SK-N-SH (cell line): ENCODE results near the gene BCAS3. TPM values are rescaled to one million over a fixed set of nuclear protein-coding genes. Genes with fewer than 3 reads are reported as not detected.

Experiments used
- CTCF ChIA-PET: fragments of 300-600, 350-600 bp; formaldehyde crosslinking; extraction: SDS; loops from one replicate; lab custom pipeline; 2021; lab: Yijun Ruan, JAX
- POLR2A ChIA-PET: fragments of 350-600 bp; sonication (Branson Sonifier 250); formaldehyde crosslinking; extraction: SDS; loops from one replicate; lab custom pipeline; 2020; ENCODE audit warnings: antibody characterized with exemption, inconsistent platforms; lab: Yijun Ruan, JAX
- DNase-seq: peaks from one replicate; pipeline ENCODE4 v3.0.0; 2012
- H2AFZ ChIP-seq: fragments of 200-600 bp; sonication (generic); 2 replicates; pipeline ENCODE4 v1.8.1; 2016; ENCODE audit warnings: antibody characterized with exemption, mild to moderate bottlenecking, low read depth
- H3F3A ChIP-seq: fragments of 200-600 bp; sonication (generic); replicated peaks from 2 replicates; pipeline ENCODE3; 2016; ENCODE audit warnings: antibody characterized with exemption, mild to moderate bottlenecking; ENCODE audit not compliant: insufficient read depth
- H3K27ac ChIP-seq, 2 experiments: fragments of 200-500 bp in 1 of 2; fragments of 200-600 bp in 1 of 2; sonication (Bioruptor generic) in 1 of 2; sonication (generic), shearing (Covaris generic) in 1 of 2; 2 replicates each; pipeline versions ENCODE4 v1.5.1 to v1.6.1; 2014 to 2016; ENCODE audit warnings: low read depth in 2 of 2, inconsistent platforms in 1 of 2, low read length in 1 of 2, mild to moderate bottlenecking in 1 of 2, mixed read lengths in 1 of 2
- H3K27me3 ChIP-seq: fragments of 200-600 bp; sonication (generic), shearing (Covaris generic); 2 replicates; pipeline ENCODE4 v1.6.1; 2016; ENCODE audit warnings: mixed run types; ENCODE audit not compliant: insufficient read depth
- H3K36me3 ChIP-seq, 2 experiments: fragments of 200-500 bp in 1 of 2; fragments of 200-600 bp in 1 of 2; sonication (Bioruptor generic) in 1 of 2; sonication (generic) in 1 of 2; replicated peaks in 1 of 2; 2 replicates each; pipeline versions ENCODE3 to v1.5.1; 2014 to 2016; ENCODE audit warnings: low read length in 1 of 2, mild to moderate bottlenecking in 1 of 2; ENCODE audit not compliant: insufficient read depth in 2 of 2, control insufficient read depth in 1 of 2
- H3K4me1 ChIP-seq, 2 experiments: fragments of 200-500 bp in 1 of 2; fragments of 200-600 bp in 1 of 2; sonication (Bioruptor generic) in 1 of 2; sonication (generic), shearing (Covaris generic) in 1 of 2; 2 replicates each; pipeline versions ENCODE4 v1.5.1 to v1.6.1; 2014 to 2016; ENCODE audit warnings: low read depth in 1 of 2, low read length in 1 of 2, mixed run types in 1 of 2; ENCODE audit not compliant: insufficient read depth in 2 of 2, control insufficient read depth in 1 of 2
- H3K4me2 ChIP-seq: fragments of 200-600 bp; sonication (generic), shearing (Covaris generic); 2 replicates; pipeline ENCODE4 v1.6.1; 2017; ENCODE audit warnings: mixed run types
- H3K4me3 ChIP-seq, 2 experiments: fragments of 200-500 bp in 1 of 2; fragments of 200-600 bp in 1 of 2; sonication (Bioruptor generic) in 1 of 2; sonication (generic), shearing (Covaris generic) in 1 of 2; 2 replicates each; pipeline versions ENCODE4 v1.5.1 to v1.8.1; 2014 to 2016; ENCODE audit warnings: low read depth in 2 of 2, inconsistent platforms in 1 of 2, low read length in 1 of 2, mild to moderate bottlenecking in 1 of 2, mixed read lengths in 1 of 2, moderate library complexity in 1 of 2
- H3K79me2 ChIP-seq: fragments of 200-600 bp; sonication (generic); 2 replicates; pipeline ENCODE4 v1.8.1; 2017; ENCODE audit warnings: mild to moderate bottlenecking; ENCODE audit not compliant: insufficient read depth
- H3K9ac ChIP-seq: fragments of 200-600 bp; sonication (generic); 2 replicates; pipeline ENCODE4 v1.6.1; 2017; ENCODE audit warnings: mixed run types
- H3K9me2 ChIP-seq: fragments of 200-600 bp; sonication (generic); 2 replicates; pipeline ENCODE4 v1.6.1; 2017; ENCODE audit warnings: mixed run types
- H3K9me3 ChIP-seq: fragments of 200-600 bp; sonication (generic); 2 replicates; pipeline ENCODE4 v1.6.1; 2017; ENCODE audit warnings: mixed run types, mild to moderate bottlenecking, moderate library complexity
- H4K20me1 ChIP-seq: fragments of 200-600 bp; sonication (generic); 2 replicates; pipeline ENCODE4 v1.6.1; 2017; ENCODE audit warnings: mild to moderate bottlenecking, mixed run types; ENCODE audit not compliant: insufficient read depth
- CHD2 ChIP-seq: fragments of 150-350 bp; IDR thresholded peaks from 2 replicates; pipeline ENCODE4 v1.6.1; 2018; ENCODE audit warnings: low read length; ENCODE audit not compliant: partially characterized antibody
- ELF1 ChIP-seq: IDR thresholded peaks from 2 replicates; pipeline ENCODE4 v1.4.0; 2012
- EZH2phosphoT487 ChIP-seq: fragments of 200-600 bp; sonication (generic); IDR thresholded peaks from 2 replicates; pipeline ENCODE4 v1.6.1; 2017; ENCODE audit warnings: low read depth, mixed run types, mild to moderate bottlenecking, antibody characterized with exemption, moderate library complexity, borderline replicate concordance
- FOSL2 ChIP-seq: IDR thresholded peaks from 2 replicates; pipeline ENCODE4 v1.4.0; 2012; ENCODE audit warnings: low read depth, mild to moderate bottlenecking, moderate library complexity, borderline replicate concordance
- GABPA ChIP-seq: IDR thresholded peaks from 2 replicates; pipeline ENCODE4 v1.4.0; 2012; ENCODE audit warnings: low read depth, mild to moderate bottlenecking
- GATA2 ChIP-seq: sonication (generic); formaldehyde crosslinking; IDR thresholded peaks from 2 replicates; pipeline ENCODE4 v1.5.0; 2020; ENCODE audit warnings: mild to moderate bottlenecking, missing genetic modification reagents
- JUND ChIP-seq: IDR thresholded peaks from 2 replicates; pipeline ENCODE4 v1.4.0; 2012
- MEF2A ChIP-seq: IDR thresholded peaks from 2 replicates; pipeline ENCODE4 v1.4.0; 2012; ENCODE audit warnings: low read depth, borderline replicate concordance
- MXI1 ChIP-seq: IDR thresholded peaks from 2 replicates; pipeline ENCODE4 v1.6.1; 2012; ENCODE audit warnings: mild to moderate bottlenecking, low read depth, low read length, improper control_type of control experiment
- NFIC ChIP-seq: IDR thresholded peaks from 2 replicates; pipeline ENCODE4 v1.4.0; 2012; ENCODE audit warnings: borderline replicate concordance
- NRF1 ChIP-seq: IDR thresholded peaks from 2 replicates; pipeline ENCODE4 v1.6.1; 2012; ENCODE audit warnings: low read depth, mild to moderate bottlenecking, low read length
- RAD21 ChIP-seq: IDR thresholded peaks from 2 replicates; pipeline ENCODE4 v1.6.1; 2012; ENCODE audit warnings: mild to moderate bottlenecking, low read length
- RFX5 ChIP-seq: IDR thresholded peaks from 2 replicates; pipeline ENCODE4 v1.6.1; 2012; ENCODE audit warnings: mild to moderate bottlenecking, improper control_type of control experiment, low read length
- RXRA ChIP-seq: IDR thresholded peaks from 2 replicates; pipeline ENCODE4 v1.4.0; 2012; ENCODE audit warnings: low read depth, mild to moderate bottlenecking, borderline replicate concordance
- SMC3 ChIP-seq: IDR thresholded peaks from 2 replicates; pipeline ENCODE4 v1.6.1; 2012; ENCODE audit warnings: low read depth, low read length, improper control_type of control experiment
- TCF12 ChIP-seq: IDR thresholded peaks from 2 replicates; pipeline ENCODE4 v1.4.0; 2012
- WGBS: methylation state at CpG from one replicate; pipeline ENCODE4 v1.1.6; 2017; ENCODE audit warnings: low lambda C conversion rate; 5-methylcytosine and 5-hydroxymethylcytosine counted together
- polyA plus RNA-seq, 3 experiments: library from polyadenylated mRNA; depleted of rRNA; stranded (reverse); fragments of >200 nt; gene quantifications; 2 replicates each; pipeline ENCODE4 v1.2.3, GENCODE V29; 2012
- TF ChIP-seq, protein P1 (sequence below): IDR thresholded peaks from 2 replicates; pipeline ENCODE4 v1.6.1; 2012; ENCODE audit warnings: mild to moderate bottlenecking, low read depth, low read length, moderate library complexity
- TF ChIP-seq, protein P2 (sequence below): IDR thresholded peaks from 2 replicates; pipeline ENCODE4 v1.4.0; 2012; ENCODE audit warnings: low read depth

BCAS3 gene
- polyA plus RNA-seq, 1 of the 3 experiments (the other 2 are of a cell fraction) = 5.9 TPM

DNA sequence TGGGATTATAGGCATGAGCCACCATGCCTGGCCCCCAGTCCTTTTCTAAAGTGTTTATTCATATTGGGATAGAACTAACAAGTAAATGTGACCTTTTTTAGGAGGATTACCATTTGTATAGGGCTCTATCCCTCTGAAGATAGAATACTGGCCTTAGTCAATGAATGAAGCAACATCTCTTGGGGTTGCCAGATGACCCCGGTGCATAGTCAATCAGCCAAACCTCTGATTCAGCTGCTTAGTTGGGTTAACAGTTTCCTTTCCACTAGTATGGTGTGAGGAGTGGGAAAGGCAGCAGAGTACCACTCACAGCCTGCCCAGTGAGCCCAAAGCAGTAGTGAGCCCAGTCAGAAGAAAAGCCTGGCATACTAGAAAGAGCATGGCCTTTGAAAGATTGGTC is 627.4 kb downstream of the BCAS3 start:
- no peak overlapping the region for H3K27ac ChIP-seq
- ChIA-PET CTCF (interaction anchor here (1.1 to 1.2 kb wide), 2 partner anchors 10 to 21 kb away, joined by 3 to 8 read pairs; no protein-coding TSS in a partner anchor), POLR2A (no interaction called here)
- WGBS = 100% methylated on average over 1 of the region's 1 CpG
- H3K4me2 ChIP-seq = no peak overlapping the region
- H3K4me1 ChIP-seq = peaks cover 26 to 34% of the 10 kb centered on the region in 2 experiments
- H3K9me3 ChIP-seq = no peaks in the 10 kb centered on the region
- H3K9ac ChIP-seq = no peak overlapping the region
- TF ChIP-seq MXI1 = no peak
- no peak for TF ChIP-seq SMC3
- TF ChIP-seq JUND = no peak
- peaks cover 22% of the 10 kb centered on the region for H3F3A ChIP-seq
- no peaks in the 10 kb centered on the region for H3K79me2 ChIP-seq
- no peak overlapping the region for H3K4me3 ChIP-seq
- no peaks in the 10 kb centered on the region for H4K20me1 ChIP-seq
- H3K9me2 ChIP-seq = no peaks in the 10 kb centered on the region
- no peak overlapping the region for H2AFZ ChIP-seq
- no peaks in the 10 kb centered on the region for H3K27me3 ChIP-seq
- H3K36me3 ChIP-seq = no peaks in the 10 kb centered on the region
- no peak for DNase-seq

DNA sequence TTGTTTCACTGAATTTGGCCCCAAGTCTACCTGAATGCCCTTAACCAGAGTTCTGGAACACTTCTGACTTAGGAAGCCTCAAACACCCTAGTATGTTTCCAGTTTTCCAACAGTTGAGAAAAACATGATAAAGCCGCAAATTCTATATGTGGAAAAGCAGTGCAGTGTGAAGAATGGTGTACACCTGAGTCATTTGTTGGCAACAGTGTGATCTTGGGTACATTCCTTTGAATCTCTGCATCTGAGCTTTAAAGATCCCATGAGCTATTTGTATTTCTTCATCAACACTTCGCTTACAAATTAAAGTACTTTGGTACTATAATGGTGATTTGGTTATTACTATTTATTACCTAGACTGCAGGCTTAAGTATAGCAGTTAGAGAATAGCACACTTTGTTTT is 628.4 kb downstream of the BCAS3 start:
- no peak for DNase-seq
- Histone ChIP-seq H3K4me2 (no peak overlapping the region), H3K4me3 (no peak overlapping the region), H3K9me2 (no peaks in the 10 kb centered on the region), H3F3A (peaks cover 21% of the 10 kb centered on the region), H3K9me3 (no peaks in the 10 kb centered on the region), H3K9ac (no peak overlapping the region), H3K36me3 (no peaks in the 10 kb centered on the region), H3K27me3 (no peaks in the 10 kb centered on the region), H3K79me2 (no peaks in the 10 kb centered on the region), H3K27ac (no peak overlapping the region), H2AFZ (no peak overlapping the region), H3K4me1 (peaks cover 19 to 36% of the 10 kb centered on the region in 2 experiments), H4K20me1 (no peaks in the 10 kb centered on the region)
- WGBS = 92% methylated on average over 2 of the region's 2 CpGs
- TF ChIP-seq TCF12 = peak; percentile 11; the same call in 1 of the 2 replicates
- TF ChIP-seq MEF2A = 0 out of 2 replicates have a peak, but pooled peaks have one; percentile 4
- TF ChIP-seq RXRA = no peak
- peak; percentile 36; the same call in 1 of the 2 replicates for TF ChIP-seq NFIC
- no peak for TF ChIP-seq JUND
- ChIA-PET CTCF (interaction anchor here (0.6 to 1.2 kb wide), 4 partner anchors 9 to 585 kb away, joined by 3 to 8 read pairs (median 3); no protein-coding TSS in a partner anchor), POLR2A (no interaction called here)

DNA sequence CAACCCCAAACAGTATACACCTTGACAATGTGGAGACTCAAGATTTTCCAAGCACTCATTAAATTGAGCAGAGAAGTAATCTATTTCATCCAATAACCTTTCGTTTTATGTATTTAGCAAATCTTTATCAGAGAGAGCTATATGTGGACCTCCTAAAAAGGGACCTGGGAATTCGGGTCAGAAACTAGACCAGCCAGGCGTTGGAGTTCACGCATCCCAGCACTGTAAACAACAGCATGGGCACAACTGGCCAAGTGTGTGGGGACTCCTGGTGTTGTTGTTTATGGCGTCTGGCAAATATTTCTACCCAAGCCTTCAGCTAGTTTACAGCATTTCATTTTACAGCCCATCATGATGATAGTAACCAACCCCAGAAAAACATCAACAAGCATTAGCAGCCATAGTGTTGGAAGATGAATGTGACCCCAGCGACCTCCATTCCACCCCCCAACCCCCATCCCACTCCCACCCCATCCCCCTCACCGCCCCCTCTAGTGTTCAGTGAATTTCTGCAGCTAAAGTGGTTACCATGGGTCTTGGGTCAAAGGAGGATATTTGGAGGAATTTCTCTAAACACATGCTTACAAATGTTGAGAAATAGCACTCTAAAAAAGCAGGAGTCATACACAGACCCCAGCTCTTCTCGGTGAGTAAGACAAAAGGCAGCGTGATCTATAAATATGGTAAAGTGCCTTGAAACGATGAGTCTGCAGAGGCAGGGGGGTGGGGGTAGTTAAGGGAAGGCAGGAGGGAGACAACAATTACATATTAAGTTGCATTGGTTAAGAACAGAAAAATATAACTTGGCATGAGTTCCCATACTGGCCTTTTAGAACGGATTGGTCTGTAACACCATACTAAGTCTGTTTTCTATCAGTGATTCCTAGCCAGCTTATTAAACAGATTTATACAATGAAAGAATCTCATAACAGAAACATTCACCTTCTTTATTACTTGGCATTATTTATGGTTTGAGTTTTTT is 630.5 kb downstream of the BCAS3 start:
- POLR2A ChIA-PET = no interaction called here
- no peak for TF ChIP-seq MXI1
- TF ChIP-seq CHD2 = peak; percentile 17
- no peak for TF ChIP-seq EZH2phosphoT487
- TF ChIP-seq RAD21 = no peak; the same call in none of the 2 replicates
- TF ChIP-seq FOSL2 = peak; percentile 98
- TF ChIP-seq TCF12 = peak; percentile 97
- TF ChIP-seq ELF1 = no peak
- TF ChIP-seq RFX5 = no peak
- TF ChIP-seq NRF1 = no peak
- TF ChIP-seq GATA2 (CRISPR knock-in tag) = no peak
- TF ChIP-seq, protein P1, sequence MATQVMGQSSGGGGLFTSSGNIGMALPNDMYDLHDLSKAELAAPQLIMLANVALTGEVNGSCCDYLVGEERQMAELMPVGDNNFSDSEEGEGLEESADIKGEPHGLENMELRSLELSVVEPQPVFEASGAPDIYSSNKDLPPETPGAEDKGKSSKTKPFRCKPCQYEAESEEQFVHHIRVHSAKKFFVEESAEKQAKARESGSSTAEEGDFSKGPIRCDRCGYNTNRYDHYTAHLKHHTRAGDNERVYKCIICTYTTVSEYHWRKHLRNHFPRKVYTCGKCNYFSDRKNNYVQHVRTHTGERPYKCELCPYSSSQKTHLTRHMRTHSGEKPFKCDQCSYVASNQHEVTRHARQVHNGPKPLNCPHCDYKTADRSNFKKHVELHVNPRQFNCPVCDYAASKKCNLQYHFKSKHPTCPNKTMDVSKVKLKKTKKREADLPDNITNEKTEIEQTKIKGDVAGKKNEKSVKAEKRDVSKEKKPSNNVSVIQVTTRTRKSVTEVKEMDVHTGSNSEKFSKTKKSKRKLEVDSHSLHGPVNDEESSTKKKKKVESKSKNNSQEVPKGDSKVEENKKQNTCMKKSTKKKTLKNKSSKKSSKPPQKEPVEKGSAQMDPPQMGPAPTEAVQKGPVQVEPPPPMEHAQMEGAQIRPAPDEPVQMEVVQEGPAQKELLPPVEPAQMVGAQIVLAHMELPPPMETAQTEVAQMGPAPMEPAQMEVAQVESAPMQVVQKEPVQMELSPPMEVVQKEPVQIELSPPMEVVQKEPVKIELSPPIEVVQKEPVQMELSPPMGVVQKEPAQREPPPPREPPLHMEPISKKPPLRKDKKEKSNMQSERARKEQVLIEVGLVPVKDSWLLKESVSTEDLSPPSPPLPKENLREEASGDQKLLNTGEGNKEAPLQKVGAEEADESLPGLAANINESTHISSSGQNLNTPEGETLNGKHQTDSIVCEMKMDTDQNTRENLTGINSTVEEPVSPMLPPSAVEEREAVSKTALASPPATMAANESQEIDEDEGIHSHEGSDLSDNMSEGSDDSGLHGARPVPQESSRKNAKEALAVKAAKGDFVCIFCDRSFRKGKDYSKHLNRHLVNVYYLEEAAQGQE = peak; percentile 71; the same call in 1 of the 2 replicates
- TF ChIP-seq, protein P2, sequence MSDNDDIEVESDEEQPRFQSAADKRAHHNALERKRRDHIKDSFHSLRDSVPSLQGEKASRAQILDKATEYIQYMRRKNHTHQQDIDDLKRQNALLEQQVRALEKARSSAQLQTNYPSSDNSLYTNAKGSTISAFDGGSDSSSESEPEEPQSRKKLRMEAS = no peak
- no peak; the same call in 1 of the 2 replicates for TF ChIP-seq GABPA

More for the DNA sequence above, 630.5 kb downstream of the BCAS3 start:
- H3K27me3 ChIP-seq = no peaks in the 10 kb centered on the region
- peaks cover 21% of the 10 kb centered on the region for H3F3A ChIP-seq
- H3K9me3 ChIP-seq = no peaks in the 10 kb centered on the region
- peak overlapping the region; percentile 61 for H3K4me2 ChIP-seq
- CTCF ChIA-PET = interaction anchor here (0.9 to 2.0 kb wide), 10 partner anchors 9 to 151 kb away, joined by 3 to 5 read pairs (median 4); no protein-coding TSS in a partner anchor
- peak overlapping the region; percentile 53 for H3K9ac ChIP-seq
- H3K27ac ChIP-seq = peak overlapping the region; percentile 89 to 98
- H3K9me2 ChIP-seq = no peaks in the 10 kb centered on the region
- 55% methylated on average over 11 of the region's 11 CpGs for WGBS
- no peaks in the 10 kb centered on the region for H3K79me2 ChIP-seq
- H3K4me1 ChIP-seq = peaks cover 14 to 40% of the 10 kb centered on the region in 2 experiments
- H3K4me3 ChIP-seq = no peak overlapping the region
- DNase-seq = no peak
- H2AFZ ChIP-seq = no peak overlapping the region
- no peaks in the 10 kb centered on the region for H4K20me1 ChIP-seq
- H3K36me3 ChIP-seq = no peaks in the 10 kb centered on the region
